H1 (cell line): ENCODE data around the gene CCDC183. TPM values are rescaled to one million over a fixed set of nuclear protein-coding genes. Genes with fewer than 3 reads are reported as not detected.
A peak's percentile ranks its signal among the peaks of the same experiment; 100 is the strongest.

ENCODE experiments used
- CTCF ChIA-PET: fragments of 300-600 bp; sonication (Branson Sonifier 250); formaldehyde crosslinking; loops from one replicate; lab custom pipeline; 2021; ENCODE audit not compliant: partially characterized antibody; lab: Charles Lee
- POLR2A ChIA-PET: fragments of 300-600 bp; sonication (Branson Sonifier 250); formaldehyde crosslinking; loops from one replicate; lab custom pipeline; 2021; ENCODE audit warnings: inconsistent platforms; ENCODE audit not compliant: partially characterized antibody; lab: Charles Lee
- DNase-seq, 2 experiments: peaks; one replicate each; pipeline versions ENCODE4 v3.0.0 to v3.0.0-alpha.2; 2010 to 2022; ENCODE audit warnings: low spot score in 2 of 2, low read depth in 1 of 2, mixed read lengths in 1 of 2
- FAIRE-seq: peaks from 2 replicates; lab custom pipeline; 2011; peaks lifted over from hg19 to GRCh38; lab: Jason Lieb, UNC
- H2AFZ ChIP-seq: 2 replicates; pipeline ENCODE4 v1.8.1; 2012; ENCODE audit warnings: low read length, inconsistent platforms
- H2AK5ac ChIP-seq: 2 replicates; pipeline ENCODE4 v1.6.1; 2013; ENCODE audit warnings: low read depth, low read length
- H2BK120ac ChIP-seq: replicated peaks from 2 replicates; pipeline ENCODE3; 2013; ENCODE audit warnings: low read depth, low read length, inconsistent platforms
- H2BK12ac ChIP-seq: 2 replicates; pipeline ENCODE4 v1.6.1; 2013; ENCODE audit warnings: low read depth, low read length
- H2BK15ac ChIP-seq: 2 replicates; pipeline ENCODE4 v1.6.1; 2013; ENCODE audit warnings: low read length
- H2BK20ac ChIP-seq: 2 replicates; pipeline ENCODE4 v1.6.1; 2013; ENCODE audit warnings: low read length
- H2BK5ac ChIP-seq: 2 replicates; pipeline ENCODE4 v1.6.1; 2013; ENCODE audit warnings: low read depth, low read length
- H3K14ac ChIP-seq: 2 replicates; pipeline ENCODE4 v1.6.1; 2013; ENCODE audit warnings: inconsistent platforms; ENCODE audit not compliant: insufficient read length
- H3K18ac ChIP-seq: 2 replicates; pipeline ENCODE4 v1.6.1; 2013; ENCODE audit warnings: low read length; ENCODE audit errors: extremely low read depth
- H3K23ac ChIP-seq: 2 replicates; pipeline ENCODE4 v1.6.1; 2013; ENCODE audit warnings: inconsistent platforms; ENCODE audit not compliant: insufficient read length
- H3K23me2 ChIP-seq: 2 replicates; pipeline ENCODE4 v1.6.1; 2013; ENCODE audit warnings: low read depth, low read length
- H3K27ac ChIP-seq: 2 replicates; pipeline ENCODE4 v1.6.1; 2011; ENCODE audit warnings: low read depth, low read length, inconsistent platforms
- H3K27me3 ChIP-seq, 4 experiments: replicated peaks in 1 of 4; 1 replicate in 1 of 4; 2 replicates in 3 of 4; pipeline versions ENCODE4 v1.6.1 to v1.8.1; 2011 to 2013; ENCODE audit warnings: low read length in 3 of 4, mild to moderate bottlenecking in 3 of 4, inconsistent platforms in 2 of 4, mixed read lengths in 2 of 4, moderate library complexity in 1 of 4; ENCODE audit not compliant: control insufficient read depth in 3 of 4, insufficient read depth in 3 of 4; ENCODE audit errors: extremely low read depth in 1 of 4
- H3K36me3 ChIP-seq, 4 experiments: 2 replicates each; pipeline versions ENCODE4 v1.6.1 to v1.8.1; 2011 to 2013; ENCODE audit warnings: mild to moderate bottlenecking in 4 of 4, low read length in 3 of 4, moderate library complexity in 2 of 4, control low read depth in 1 of 4, inconsistent platforms in 1 of 4; ENCODE audit not compliant: insufficient read depth in 4 of 4, control insufficient read depth in 2 of 4
- H3K4ac ChIP-seq: replicated peaks from 2 replicates; pipeline ENCODE3; 2013; ENCODE audit warnings: low read length, low read depth, mixed read lengths, inconsistent platforms; ENCODE audit not compliant: insufficient read length
- H3K4me1 ChIP-seq, 4 experiments: replicated peaks in 1 of 4; 1 replicate in 1 of 4; 2 replicates in 3 of 4; pipeline versions ENCODE4 v1.6.1 to v1.8.1; 2011 to 2013; ENCODE audit warnings: low read length in 3 of 4, inconsistent platforms in 2 of 4, mixed read lengths in 1 of 4; ENCODE audit not compliant: insufficient read depth in 4 of 4, control insufficient read depth in 3 of 4
- H3K4me2 ChIP-seq, 2 experiments: 2 replicates each; pipeline versions ENCODE4 v1.6.1 to v1.8.1; 2011 to 2013; ENCODE audit warnings: low read depth in 2 of 2, low read length in 2 of 2, control low read depth in 1 of 2, inconsistent platforms in 1 of 2, mild to moderate bottlenecking in 1 of 2; ENCODE audit not compliant: insufficient read depth in 1 of 2
- H3K4me3 ChIP-seq, 4 experiments: fragments of 200-600, 300-600 bp in 1 of 4; sonication (generic), shearing (Covaris generic), sonication (Bioruptor Twin) in 1 of 4; 2 replicates each; pipeline versions ENCODE4 v1.5.1 to v1.8.1; 2011 to 2016; ENCODE audit warnings: low read length in 4 of 4, low read depth in 3 of 4, control low read depth in 2 of 4, inconsistent platforms in 2 of 4, mild to moderate bottlenecking in 2 of 4, mixed read lengths in 1 of 4, moderate library complexity in 1 of 4; ENCODE audit not compliant: insufficient read depth in 2 of 4; ENCODE audit errors: extremely low read depth in 1 of 4
- H3K56ac ChIP-seq: replicated peaks from 2 replicates; pipeline ENCODE3; 2013; ENCODE audit warnings: low read depth, mild to moderate bottlenecking, mixed read lengths, low read length, inconsistent platforms; ENCODE audit not compliant: insufficient read length
- H3K79me1 ChIP-seq: 2 replicates; pipeline ENCODE4 v1.6.1; 2013; ENCODE audit warnings: low read depth, low read length, control low read depth
- H3K79me2 ChIP-seq, 2 experiments: 2 replicates each; pipeline versions ENCODE4 v1.6.1 to v1.8.1; 2012 to 2013; ENCODE audit warnings: low read length in 2 of 2, mild to moderate bottlenecking in 2 of 2, inconsistent platforms in 1 of 2; ENCODE audit not compliant: insufficient read depth in 2 of 2, control insufficient read depth in 1 of 2
- H3K9ac ChIP-seq, 4 experiments: replicated peaks in 1 of 4; 1 replicate in 1 of 4; 2 replicates in 3 of 4; pipeline versions ENCODE4 v1.6.1 to v1.8.1; 2011 to 2013; ENCODE audit warnings: low read depth in 3 of 4, low read length in 3 of 4, control low read depth in 2 of 4, mild to moderate bottlenecking in 2 of 4, moderate library complexity in 2 of 4, inconsistent platforms in 1 of 4; ENCODE audit errors: extremely low read depth in 1 of 4
- H3K9me3 ChIP-seq, 2 experiments: 2 replicates each; pipeline versions ENCODE4 v1.6.1 to v1.8.1; 2012 to 2013; ENCODE audit warnings: mild to moderate bottlenecking in 2 of 2, moderate library complexity in 2 of 2, control low read depth in 1 of 2, inconsistent platforms in 1 of 2, low read depth in 1 of 2, low read length in 1 of 2, mixed read lengths in 1 of 2; ENCODE audit not compliant: insufficient read depth in 2 of 2
- H4K20me1 ChIP-seq, 2 experiments: replicated peaks in 1 of 2; 2 replicates each; pipeline versions ENCODE3 to v1.8.1; 2011 to 2013; ENCODE audit warnings: inconsistent platforms in 2 of 2, low read length in 2 of 2, mild to moderate bottlenecking in 1 of 2; ENCODE audit not compliant: insufficient read depth in 2 of 2, control insufficient read depth in 1 of 2
- H4K5ac ChIP-seq: 2 replicates; pipeline ENCODE4 v1.6.1; 2013; ENCODE audit warnings: low read length, low read depth, mixed read lengths, inconsistent platforms; ENCODE audit not compliant: insufficient read length
- H4K8ac ChIP-seq: 2 replicates; pipeline ENCODE4 v1.8.0; 2013; ENCODE audit warnings: mild to moderate bottlenecking, moderate library complexity, low read length, inconsistent platforms; ENCODE audit not compliant: insufficient read depth; ENCODE audit errors: extremely low read depth
- H4K91ac ChIP-seq: replicated peaks from 2 replicates; pipeline ENCODE3; 2013; ENCODE audit warnings: low read length, mixed read lengths, inconsistent platforms; ENCODE audit not compliant: insufficient read length
- POLR2A ChIP-seq, 2 experiments: IDR thresholded peaks; 1 replicate in 1 of 2; 2 replicates in 1 of 2; pipeline ENCODE4 v1.6.1; 2011; ENCODE audit warnings: low read depth in 2 of 2, low read length in 2 of 2, mild to moderate bottlenecking in 2 of 2; ENCODE audit errors: control extremely low read depth in 1 of 2
- TCF12 ChIP-seq: IDR thresholded peaks from 2 replicates; pipeline ENCODE4 v1.6.1; 2011; ENCODE audit warnings: low read depth, mild to moderate bottlenecking, low read length
- WGBS, 2 experiments: shearing (Covaris generic) in 1 of 2; methylation state at CpG; one replicate each; pipeline versions ENCODE4 v1.1.6 to v1.1.7; 2013 to 2015; ENCODE audit warnings: low lambda C conversion rate in 2 of 2, mixed read lengths in 2 of 2, inconsistent platforms in 1 of 2, low coverage in 1 of 2, missing lambda C conversion rate in 1 of 2; ENCODE audit not compliant: insufficient replicate concordance in 2 of 2, insufficient coverage in 1 of 2, insufficient read length in 1 of 2; ENCODE audit errors: extremely low coverage in 1 of 2, missing lambda C conversion rate in 1 of 2; 5-methylcytosine and 5-hydroxymethylcytosine counted together
- polyA plus RNA-seq, 7 experiments: library from polyadenylated mRNA; depleted of rRNA in 3 of 7; stranded (reverse) in 5 of 7; unstranded in 2 of 7; fragments of >200 nt in 5 of 7; fragments of 200-250 nt in 2 of 7; gene quantifications; 1 replicate in 5 of 7; 2 replicates in 1 of 7; 4 replicates in 1 of 7; pipeline versions ENCODE4 v1.2.1 to v1.2.3, GENCODE V29; 2011 to 2013; ENCODE audit warnings: missing spikeins in 2 of 7, mixed read lengths in 2 of 7
- total RNA-seq: library from RNA; stranded (reverse); fragmentation: NEBNext Ultra II Directional; extraction: Animal tissue kit (Norgen Biotek cat#: 25700); gene quantifications from 2 replicates; pipeline ENCODE4 v1.2.1, GENCODE V29; 2021

CCDC183 gene
- total and polyA plus RNA-seq, 2 of the 8 experiments (the other 6 are each of a cell fraction or from before 2014, with no cell fraction given): 0.51 to 1.6 TPM

DNA sequence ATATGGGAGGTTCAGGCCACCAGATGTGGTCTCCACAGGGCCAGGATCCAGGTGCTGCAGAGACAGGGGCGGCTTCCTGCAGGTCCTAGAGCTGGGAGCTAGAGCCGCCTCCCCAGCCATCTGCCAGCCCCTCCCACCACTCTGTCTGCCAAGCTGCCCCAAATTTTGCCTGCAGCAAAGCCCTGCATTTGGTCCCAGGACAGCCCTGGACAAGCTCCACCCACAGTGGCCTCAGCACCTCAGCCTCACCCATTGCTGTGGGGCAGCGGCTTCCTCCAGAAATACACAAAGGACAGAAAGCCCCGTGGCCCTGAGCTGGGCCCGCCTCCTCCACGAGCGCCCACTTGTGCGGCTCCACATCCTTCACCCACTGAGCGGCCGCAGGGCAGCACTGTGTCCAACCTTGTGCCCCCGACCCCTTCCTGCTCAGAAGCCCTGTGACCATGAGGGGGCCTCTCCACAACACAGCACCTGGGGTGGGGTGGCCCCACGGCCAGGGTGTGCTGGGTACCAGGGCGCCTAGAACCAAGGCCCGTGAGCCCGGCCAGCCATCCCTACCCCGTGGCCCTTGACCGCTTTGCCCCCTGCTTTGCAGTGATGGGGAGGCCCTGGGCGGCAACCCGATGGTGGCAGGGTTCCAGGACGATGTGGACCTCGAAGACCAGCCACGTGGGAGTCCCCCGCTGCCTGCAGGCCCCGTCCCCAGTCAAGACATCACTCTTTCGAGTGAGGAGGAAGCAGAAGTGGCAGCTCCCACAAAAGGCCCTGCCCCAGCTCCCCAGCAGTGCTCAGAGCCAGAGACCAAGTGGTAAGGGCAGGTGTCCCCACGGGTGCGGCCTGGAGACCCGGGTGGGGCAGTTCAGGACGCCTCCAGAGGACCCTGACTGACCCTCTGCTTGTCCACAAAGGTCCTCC is 42.4 kb downstream of the CCDC183 start:
- Histone ChIP-seq H3K36me3 (peaks cover 0 to 23% (median 4%) of the 10 kb centered on the region in 4 experiments; a peak in 3 of 8 replicates), H4K91ac (no peak overlapping the region), H3K79me1 (no peaks in the 10 kb centered on the region)
- peak in 1 of 2 experiments; percentile 13; a peak in 1 of 3 replicates for TF ChIP-seq POLR2A (IDR thresholded peaks at IDR 0.05; ENCODE audit: control extremely low read depth in 1 of 2, low read depth in 2 of 2, low read length in 2 of 2)
- TF ChIP-seq TCF12: no peak
- TF ChIP-seq, all 59 proteins: peak for 1
- no peak overlapping the region for H3K4me3 ChIP-seq
- no peak overlapping the region for H3K23ac ChIP-seq
- H3K18ac ChIP-seq: no peak overlapping the region
- H3K14ac ChIP-seq: no peak overlapping the region
- H3K23me2 ChIP-seq: no peaks in the 10 kb centered on the region
- no peak overlapping the region for H4K5ac ChIP-seq
- no peak overlapping the region for H3K9ac ChIP-seq
- ChIA-PET CTCF (interaction anchor here (0.6 to 8.9 kb wide), 3 partner anchors 7 to 198 kb away, joined by 4 to 131 read pairs (median 55); no protein-coding TSS in a partner anchor), POLR2A (interaction anchor here (1.3 to 20.5 kb wide), 4 partner anchors 8 to 84 kb away, joined by 3 to 248 read pairs (median 47); partner anchors contain the start of gene MAMDC4)
- no peaks in the 10 kb centered on the region for H3K79me2 ChIP-seq
- WGBS, 2 experiments: 90% methylated on average over 19 of the region's 29 CpGs; no CpG with 5 or more reads in 1 of the 2 experiments
- H3K4me1 ChIP-seq: peaks cover 5 to 24% (median 16%) of the 10 kb centered on the region in 4 experiments
- no peak overlapping the region for H2BK15ac ChIP-seq
- H2AFZ ChIP-seq: no peak overlapping the region
- no peak for FAIRE-seq
- H3K4ac ChIP-seq: no peak overlapping the region
- no peak overlapping the region; the same call in 1 of the 2 replicates for H4K8ac ChIP-seq
- peaks cover 1 to 6% of the 10 kb centered on the region in 2 experiments for H4K20me1 ChIP-seq
- no peak overlapping the region for H2BK20ac ChIP-seq
- H3K4me2 ChIP-seq: no peak overlapping the region
- no peak overlapping the region for H2BK12ac ChIP-seq
- H3K56ac ChIP-seq: no peak overlapping the region
- no peak overlapping the region for H2BK120ac ChIP-seq
- no peaks in the 10 kb centered on the region for H3K9me3 ChIP-seq
- H2BK5ac ChIP-seq: no peak overlapping the region
- no peak for DNase-seq
- no peak overlapping the region for H3K27ac ChIP-seq
- no peak overlapping the region for H2AK5ac ChIP-seq
- H3K27me3 ChIP-seq: no peaks in the 10 kb centered on the region
